H1 (cell line): ENCODE data around the gene ENPP7. TPM values are rescaled to one million over a fixed set of nuclear protein-coding genes. Genes with fewer than 3 reads are reported as not detected.

Experiments used
- CHD2 ChIP-seq: IDR thresholded peaks from 2 replicates; pipeline ENCODE4 v1.6.1; 2012; ENCODE audit warnings: low read length, improper control_type of control experiment
- EZH2 ChIP-seq: fragments of 200-600 bp; sonication (generic); IDR thresholded peaks from 2 replicates; pipeline ENCODE4 v1.7.1; 2012; ENCODE audit warnings: low read depth, mild to moderate bottlenecking, moderate library complexity, low read length, inconsistent platforms; ENCODE audit not compliant: severe bottlenecking
- PHF8 ChIP-seq: fragments of 200-600 bp; sonication (generic); conservative IDR thresholded peaks from 2 replicates; pipeline ENCODE4 v1.7.1; 2012; ENCODE audit warnings: low read depth, mild to moderate bottlenecking, inconsistent platforms, low read length, moderate library complexity
- polyA plus RNA-seq, 7 experiments: library from polyadenylated mRNA; depleted of rRNA in 3 of 7; stranded (reverse) in 5 of 7; unstranded in 2 of 7; fragments of >200 nt in 5 of 7; fragments of 200-250 nt in 2 of 7; gene quantifications; 1 replicate in 5 of 7; 2 replicates in 1 of 7; 4 replicates in 1 of 7; pipeline versions ENCODE4 v1.2.1 to v1.2.3, GENCODE V29; 2011 to 2013; ENCODE audit warnings: missing spikeins in 2 of 7, mixed read lengths in 2 of 7
- total RNA-seq: library from RNA; stranded (reverse); fragmentation: NEBNext Ultra II Directional; extraction: Animal tissue kit (Norgen Biotek cat#: 25700); gene quantifications from 2 replicates; pipeline ENCODE4 v1.2.1, GENCODE V29; 2021

The ENPP7 gene
- total and polyA plus RNA-seq, 2 of the 8 experiments (the other 6 are each of a cell fraction or from before 2014, with no cell fraction given), result not detected

- TF ChIP-seq CHD2 (no peak), EZH2 (no peak), PHF8 (no peak)
Observed at GRCh38 chr17:79737046-79737921, 6.5 kb downstream of the ENPP7 start (continued).
